Epithelial cell of proximal tubule (primary cell): Measurements from ENCODE around the gene TRIM10. TPM values are rescaled to one million over a fixed set of nuclear protein-coding genes. Genes with fewer than 3 reads are reported as not detected.

Source experiments
- DNase-seq: peaks from one replicate; pipeline ENCODE4 v3.0.0-alpha.2; 2011; ENCODE audit warnings: low read depth
- H3K4me3 ChIP-seq: 2 replicates; pipeline ENCODE4 v1.5.1; 2011; ENCODE audit warnings: low read depth, mild to moderate bottlenecking, low read length
- total RNA-seq: library from RNA; depleted of rRNA; stranded (reverse); fragments of >200 nt; gene quantifications from 2 replicates; pipeline ENCODE4 v1.2.3, GENCODE V29; 2015
- TF ChIP-seq, protein P1 (sequence below): conservative IDR thresholded peaks from 2 replicates; pipeline ENCODE4 v1.5.1; 2012; ENCODE audit warnings: low read depth, mild to moderate bottlenecking, low read length

TRIM10 gene
- total RNA-seq, 1 donor from 2014 or later, result not detected

DNA sequence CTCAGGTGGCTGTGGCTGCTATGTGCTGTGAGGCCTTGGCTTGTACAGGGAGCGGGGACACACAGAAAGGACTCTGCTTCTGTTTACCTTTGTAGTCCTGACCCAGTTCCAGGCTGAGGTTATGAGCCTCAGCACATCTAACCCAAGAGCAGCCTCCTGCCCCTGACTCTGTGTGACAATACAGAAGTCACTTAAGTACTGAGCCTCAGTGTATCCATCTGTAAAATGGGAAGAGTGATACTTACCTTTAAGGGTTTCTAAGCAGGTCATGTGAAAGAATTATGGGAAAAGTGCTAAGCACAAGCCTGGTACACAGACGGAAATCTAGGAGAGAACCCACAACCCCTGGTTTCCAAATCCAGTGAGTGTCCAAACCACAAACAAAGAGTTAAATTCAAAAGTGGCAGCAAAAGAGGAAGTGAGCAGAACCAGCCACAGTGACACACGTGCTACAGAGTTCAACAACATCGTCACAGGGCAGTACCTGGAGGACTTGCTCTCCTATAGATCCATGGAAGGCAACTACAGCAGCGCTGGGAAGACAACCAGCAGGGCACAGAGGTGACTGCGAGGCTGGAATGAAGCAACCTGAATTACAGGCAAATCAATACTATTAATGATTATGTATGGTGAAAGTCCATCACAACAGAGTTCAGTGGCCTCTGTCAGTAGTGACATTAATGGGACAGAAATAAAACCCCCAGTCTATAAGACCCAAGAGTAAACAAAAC lies 39.7 kb upstream of the TRIM10 start:
- no peak overlapping the region for H3K4me3 ChIP-seq
- no peak for DNase-seq
- TF ChIP-seq, protein P1, sequence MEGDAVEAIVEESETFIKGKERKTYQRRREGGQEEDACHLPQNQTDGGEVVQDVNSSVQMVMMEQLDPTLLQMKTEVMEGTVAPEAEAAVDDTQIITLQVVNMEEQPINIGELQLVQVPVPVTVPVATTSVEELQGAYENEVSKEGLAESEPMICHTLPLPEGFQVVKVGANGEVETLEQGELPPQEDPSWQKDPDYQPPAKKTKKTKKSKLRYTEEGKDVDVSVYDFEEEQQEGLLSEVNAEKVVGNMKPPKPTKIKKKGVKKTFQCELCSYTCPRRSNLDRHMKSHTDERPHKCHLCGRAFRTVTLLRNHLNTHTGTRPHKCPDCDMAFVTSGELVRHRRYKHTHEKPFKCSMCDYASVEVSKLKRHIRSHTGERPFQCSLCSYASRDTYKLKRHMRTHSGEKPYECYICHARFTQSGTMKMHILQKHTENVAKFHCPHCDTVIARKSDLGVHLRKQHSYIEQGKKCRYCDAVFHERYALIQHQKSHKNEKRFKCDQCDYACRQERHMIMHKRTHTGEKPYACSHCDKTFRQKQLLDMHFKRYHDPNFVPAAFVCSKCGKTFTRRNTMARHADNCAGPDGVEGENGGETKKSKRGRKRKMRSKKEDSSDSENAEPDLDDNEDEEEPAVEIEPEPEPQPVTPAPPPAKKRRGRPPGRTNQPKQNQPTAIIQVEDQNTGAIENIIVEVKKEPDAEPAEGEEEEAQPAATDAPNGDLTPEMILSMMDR, result no peak

DNA sequence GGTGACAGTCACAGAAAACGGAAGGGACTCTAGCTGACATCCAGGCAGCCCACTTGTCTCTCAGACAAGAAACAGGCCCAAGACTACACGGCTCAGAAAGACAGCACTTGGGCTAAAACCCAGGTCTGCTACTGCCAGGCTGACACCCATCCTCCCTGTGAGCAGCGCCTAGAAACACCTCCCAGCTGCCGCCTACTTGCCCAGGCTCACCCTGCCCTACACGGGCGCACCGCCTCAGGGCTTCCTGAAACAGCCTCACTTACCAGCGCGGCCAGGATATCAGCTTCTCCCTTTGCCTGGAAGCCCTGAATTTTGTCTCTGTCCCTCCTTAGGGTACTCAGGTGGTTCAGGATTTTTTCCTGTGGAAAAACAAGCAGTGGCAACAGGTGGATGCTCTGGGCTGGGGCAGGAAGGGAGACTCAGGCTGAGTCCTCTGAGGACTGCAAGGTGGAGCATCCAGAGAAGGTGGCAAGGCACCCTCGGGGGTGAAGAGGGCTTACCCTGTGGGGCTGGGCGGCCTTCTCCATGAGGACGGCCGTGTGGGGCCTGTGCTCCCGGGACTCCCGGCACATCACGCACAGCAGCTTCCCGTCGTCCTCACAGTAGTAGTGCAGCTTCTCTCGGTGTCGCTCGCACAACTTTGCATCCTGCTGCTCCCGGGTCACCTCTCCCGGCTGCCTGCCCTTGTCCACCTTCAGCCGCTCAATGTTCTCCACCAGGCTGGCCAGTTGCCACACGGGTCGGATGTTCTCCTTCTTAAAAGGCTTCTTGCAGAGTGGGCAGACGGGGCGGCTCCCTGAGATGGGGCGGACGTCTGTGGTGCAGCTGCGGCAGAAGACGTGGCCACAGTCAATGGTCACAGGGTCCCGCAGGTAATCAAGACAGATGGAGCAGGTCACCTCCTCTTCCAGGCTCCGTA lies 37.4 kb upstream of the TRIM10 start:
- H3K4me3 ChIP-seq, result no peak overlapping the region
- no peak for DNase-seq
- TF ChIP-seq, protein P1, result no peak

DNA sequence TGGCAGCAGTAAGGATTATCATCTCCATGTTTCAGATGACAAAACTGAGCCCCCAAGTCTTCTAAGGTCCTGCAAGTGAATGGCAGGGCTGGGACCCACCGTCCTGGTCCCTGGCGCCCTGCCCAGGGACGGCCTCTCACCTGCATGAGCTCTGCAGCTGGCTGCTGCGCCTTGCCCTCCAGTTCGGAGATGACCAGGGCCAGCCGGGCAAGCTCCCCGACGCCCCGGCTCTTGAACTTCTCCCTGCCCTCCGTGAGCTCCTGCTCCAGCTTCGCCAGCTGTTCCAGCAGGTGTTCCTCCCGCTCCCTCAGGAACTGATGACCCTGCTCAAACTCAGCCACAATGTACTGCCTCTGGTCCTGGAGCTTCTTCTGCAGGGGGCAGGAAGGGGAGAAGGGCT lies 35.4 kb upstream of the TRIM10 start:
- TF ChIP-seq, protein P1, result no peak
- no peak for DNase-seq

DNA sequence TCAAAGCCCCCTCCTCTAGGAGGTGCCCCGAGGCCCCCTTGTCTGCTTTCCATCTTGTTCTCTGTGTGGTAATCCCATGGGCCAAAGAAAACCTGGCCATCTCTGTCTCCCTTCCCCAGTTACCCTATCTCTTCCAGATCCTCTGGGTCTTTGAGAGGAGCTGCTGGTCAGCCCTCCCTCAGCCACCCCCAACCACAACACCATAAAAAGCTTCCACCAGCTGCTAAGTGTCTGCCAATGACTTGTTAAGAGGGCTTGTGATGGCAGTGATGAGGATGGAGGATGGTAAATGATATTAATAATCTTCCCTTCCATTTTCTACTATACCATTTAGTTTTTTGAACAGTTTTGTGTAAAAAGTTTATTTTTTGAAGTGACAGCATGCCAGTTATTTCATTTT lies 34.9 kb upstream of the TRIM10 start:
- TF ChIP-seq, protein P1, result no peak
- DNase-seq, result no peak
- no peak overlapping the region for H3K4me3 ChIP-seq

More for the DNA sequence above, 35.4 kb upstream of the TRIM10 start:
- no peak overlapping the region for H3K4me3 ChIP-seq

DNA sequence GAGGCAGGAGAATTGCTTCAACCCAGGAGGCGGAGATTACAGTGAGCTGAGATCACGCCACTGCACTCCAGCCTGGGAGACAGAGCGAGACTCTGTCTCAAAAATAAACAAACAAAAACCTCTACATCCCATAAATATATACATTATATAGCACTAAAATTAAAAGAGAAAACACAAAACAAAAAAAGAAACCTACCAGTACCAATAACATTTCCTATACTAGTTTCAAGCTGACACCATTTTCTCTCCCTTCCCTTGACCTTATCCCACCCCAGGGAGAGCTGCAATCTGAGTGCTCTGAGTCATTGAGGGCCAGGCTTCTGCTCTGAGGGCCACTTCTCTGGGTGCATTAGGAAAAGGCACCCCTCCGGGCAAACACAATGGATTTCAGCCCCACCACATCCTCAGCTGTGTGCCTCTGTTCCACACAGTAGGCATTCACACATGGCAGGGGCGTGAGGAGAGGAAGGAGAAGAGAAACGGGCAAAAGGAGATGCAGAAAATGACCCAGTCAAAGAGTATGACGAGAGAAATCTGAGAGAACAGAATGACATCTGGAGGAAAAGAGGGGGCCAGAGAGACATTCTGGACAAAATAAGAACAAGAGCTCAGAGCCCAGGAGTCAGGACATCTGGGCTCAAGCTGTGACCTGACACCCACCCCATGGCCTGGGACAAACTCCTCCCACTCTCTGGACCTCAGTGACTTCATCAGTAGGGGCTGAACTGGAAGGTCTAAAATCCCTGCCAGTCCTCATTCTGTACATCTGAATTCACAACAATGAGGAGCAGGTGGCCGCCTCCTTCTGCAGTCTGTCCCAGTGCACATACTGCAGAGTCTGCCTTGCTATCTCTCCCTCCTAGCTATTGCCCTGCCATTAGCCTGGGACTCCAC lies 34.0 kb upstream of the TRIM10 start:
- no peak for DNase-seq
- TF ChIP-seq, protein P1, result no peak
- H3K4me3 ChIP-seq, result no peak overlapping the region

DNA sequence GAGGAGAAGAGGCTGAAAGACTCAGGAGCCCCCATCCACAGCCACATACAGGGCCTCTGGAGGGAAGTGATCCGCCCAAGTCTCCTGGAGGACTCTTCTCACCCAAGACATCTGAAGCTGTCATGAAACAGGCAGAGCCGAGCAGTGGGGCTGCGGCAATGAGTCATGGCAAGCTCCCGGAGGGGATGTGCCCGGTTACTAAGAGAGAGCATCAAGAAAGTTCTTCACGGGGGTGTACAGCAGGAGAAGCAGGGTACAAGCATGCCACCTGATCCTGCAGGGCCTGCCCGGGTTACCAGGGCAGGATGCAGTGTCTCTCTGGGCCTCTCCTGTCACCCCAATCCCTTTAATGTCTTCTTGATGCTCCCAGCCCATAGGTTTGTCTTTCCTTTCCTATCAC lies 31.1 kb upstream of the TRIM10 start:
- no peak overlapping the region for H3K4me3 ChIP-seq
- TF ChIP-seq, protein P1, result no peak
- no peak for DNase-seq
